C4-2B (cell line): ENCODE measurements around the gene RARRES2.

Experiments used
- H3K27ac ChIP-seq: fragments of 450-650 bp; 2 replicates; pipeline ENCODE4 v1.5.1; 2017
- ZFX ChIP-seq: fragments of 450-650 bp; IDR thresholded peaks from 2 replicates; pipeline ENCODE4 v1.6.1; 2017
- TF ChIP-seq, protein P1 (sequence below): fragments of 450-650 bp; conservative IDR thresholded peaks from 2 replicates; pipeline ENCODE4 v1.5.1; 2017; ENCODE audit warnings: mild to moderate bottlenecking

The RARRES2 gene

DNA sequence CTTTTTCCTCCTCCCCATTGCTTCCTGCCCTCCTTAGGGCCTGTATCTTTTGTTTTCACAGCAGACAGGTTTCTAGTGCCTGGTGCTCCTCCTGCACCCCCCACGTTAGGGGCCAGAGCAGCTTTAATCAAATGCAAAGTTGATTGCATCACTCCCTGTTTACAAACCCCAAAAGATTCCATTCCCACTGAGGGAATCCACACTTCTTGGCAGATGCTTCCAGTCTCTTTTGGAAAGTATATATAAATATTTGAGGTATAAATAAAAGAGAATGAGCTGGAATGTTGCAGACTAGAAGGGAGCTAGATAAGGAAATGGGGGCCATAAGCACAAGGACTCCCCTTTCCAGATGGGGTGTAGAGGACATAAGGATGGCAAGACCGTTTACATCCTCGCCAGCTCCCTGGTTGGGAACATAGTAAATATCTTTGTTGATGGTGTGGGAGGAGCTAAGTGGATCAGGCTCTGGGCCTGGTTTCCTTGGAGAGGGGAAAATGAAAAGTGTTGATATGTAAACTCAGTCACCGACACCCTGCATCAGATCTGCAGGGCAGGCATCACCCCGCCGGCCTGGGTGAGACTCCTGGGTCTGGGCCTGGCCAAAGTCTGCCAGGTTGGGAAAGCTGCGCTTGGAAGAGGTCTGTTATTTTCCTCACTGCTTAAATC, 6.2 kb downstream of the RARRES2 start:
- H3K27ac ChIP-seq: no peak overlapping the region

DNA sequence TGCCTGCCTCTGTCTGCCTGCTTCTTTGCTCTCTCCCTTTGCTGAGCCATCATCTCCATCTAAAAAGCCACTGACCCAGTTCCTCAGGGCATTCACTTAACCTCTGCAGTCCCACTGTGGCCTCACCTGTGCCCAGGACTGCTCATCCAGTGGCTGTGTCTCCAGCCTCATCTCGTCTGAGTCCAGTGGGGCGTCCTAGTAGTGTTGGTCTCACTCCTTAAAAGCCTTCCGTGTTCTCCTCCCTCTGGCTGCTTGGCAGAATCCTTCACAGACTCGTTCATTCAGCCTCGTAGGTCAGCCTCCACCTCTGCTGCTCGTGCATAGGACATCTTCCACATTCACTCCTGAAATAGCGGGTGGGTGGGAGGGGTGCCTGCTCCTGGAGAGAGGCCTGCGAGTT, 7.3 kb downstream of the RARRES2 start:
- no peak overlapping the region for H3K27ac ChIP-seq
- TF ChIP-seq, protein P1, sequence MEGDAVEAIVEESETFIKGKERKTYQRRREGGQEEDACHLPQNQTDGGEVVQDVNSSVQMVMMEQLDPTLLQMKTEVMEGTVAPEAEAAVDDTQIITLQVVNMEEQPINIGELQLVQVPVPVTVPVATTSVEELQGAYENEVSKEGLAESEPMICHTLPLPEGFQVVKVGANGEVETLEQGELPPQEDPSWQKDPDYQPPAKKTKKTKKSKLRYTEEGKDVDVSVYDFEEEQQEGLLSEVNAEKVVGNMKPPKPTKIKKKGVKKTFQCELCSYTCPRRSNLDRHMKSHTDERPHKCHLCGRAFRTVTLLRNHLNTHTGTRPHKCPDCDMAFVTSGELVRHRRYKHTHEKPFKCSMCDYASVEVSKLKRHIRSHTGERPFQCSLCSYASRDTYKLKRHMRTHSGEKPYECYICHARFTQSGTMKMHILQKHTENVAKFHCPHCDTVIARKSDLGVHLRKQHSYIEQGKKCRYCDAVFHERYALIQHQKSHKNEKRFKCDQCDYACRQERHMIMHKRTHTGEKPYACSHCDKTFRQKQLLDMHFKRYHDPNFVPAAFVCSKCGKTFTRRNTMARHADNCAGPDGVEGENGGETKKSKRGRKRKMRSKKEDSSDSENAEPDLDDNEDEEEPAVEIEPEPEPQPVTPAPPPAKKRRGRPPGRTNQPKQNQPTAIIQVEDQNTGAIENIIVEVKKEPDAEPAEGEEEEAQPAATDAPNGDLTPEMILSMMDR: no peak
- TF ChIP-seq ZFX: no peak

More for the DNA sequence above, 6.2 kb downstream of the RARRES2 start:
- no peak for TF ChIP-seq ZFX
- TF ChIP-seq, protein P1: no peak

DNA sequence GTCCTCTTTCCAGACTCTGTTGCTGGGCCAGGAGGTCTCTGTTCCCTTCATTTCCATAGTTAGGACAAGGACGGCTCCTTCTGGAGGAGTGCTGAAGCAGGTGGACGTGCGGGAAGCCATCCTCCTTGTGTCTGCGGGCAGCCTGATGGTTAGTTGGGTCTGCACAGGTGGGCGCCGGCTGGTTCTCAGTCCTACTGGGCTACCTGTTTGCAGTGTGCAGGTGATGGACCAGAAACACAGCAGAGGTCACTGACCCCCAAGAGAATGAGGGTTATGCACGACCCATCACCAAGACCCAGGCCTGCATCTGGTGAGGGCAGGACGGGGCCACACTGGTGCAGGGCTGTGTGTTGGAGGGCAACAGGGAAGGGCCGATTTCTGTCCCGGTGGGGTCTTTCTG, 7.8 kb downstream of the RARRES2 start:
- no peak for TF ChIP-seq ZFX
- TF ChIP-seq, protein P1: no peak
- no peak overlapping the region for H3K27ac ChIP-seq

DNA sequence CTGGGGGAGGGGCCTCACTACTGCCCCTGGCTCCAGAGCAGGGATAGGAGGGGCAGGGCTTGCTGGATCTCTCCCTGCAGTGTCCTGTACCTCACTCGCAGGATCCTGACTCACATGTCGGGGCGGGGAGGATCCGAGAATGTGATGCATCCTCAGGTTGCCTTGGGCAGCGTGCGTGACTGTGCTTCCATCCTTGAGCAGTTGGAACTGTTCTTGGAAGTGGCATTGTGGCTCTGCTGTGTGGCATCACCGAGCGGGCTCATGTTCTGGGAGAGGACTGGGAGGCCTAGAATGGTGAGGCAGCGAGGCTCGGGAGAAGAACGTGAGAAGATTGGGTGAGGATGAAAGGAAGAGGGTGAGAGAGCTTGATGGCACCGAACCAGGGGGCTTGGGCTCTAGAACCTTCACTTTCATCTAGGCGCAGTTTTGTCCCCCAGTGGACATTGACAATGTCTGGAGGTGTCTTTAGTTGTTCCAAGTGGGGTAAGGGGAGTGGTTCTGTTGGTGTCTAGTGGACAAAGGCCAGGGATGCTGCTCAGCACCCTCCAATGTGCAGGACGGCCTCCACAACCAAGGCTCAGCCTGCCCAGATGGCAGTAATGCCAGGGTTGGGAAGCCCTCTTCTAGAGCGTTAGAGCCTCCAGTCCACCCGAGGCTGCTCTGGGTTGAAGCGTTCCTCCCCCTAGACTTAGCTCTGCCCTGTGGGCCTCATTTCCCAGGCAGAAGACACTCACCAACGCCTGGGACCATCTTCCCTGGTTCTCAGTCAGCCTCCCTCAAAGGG, 8.4 kb downstream of the RARRES2 start:
- TF ChIP-seq ZFX: no peak
- TF ChIP-seq, protein P1: no peak

DNA sequence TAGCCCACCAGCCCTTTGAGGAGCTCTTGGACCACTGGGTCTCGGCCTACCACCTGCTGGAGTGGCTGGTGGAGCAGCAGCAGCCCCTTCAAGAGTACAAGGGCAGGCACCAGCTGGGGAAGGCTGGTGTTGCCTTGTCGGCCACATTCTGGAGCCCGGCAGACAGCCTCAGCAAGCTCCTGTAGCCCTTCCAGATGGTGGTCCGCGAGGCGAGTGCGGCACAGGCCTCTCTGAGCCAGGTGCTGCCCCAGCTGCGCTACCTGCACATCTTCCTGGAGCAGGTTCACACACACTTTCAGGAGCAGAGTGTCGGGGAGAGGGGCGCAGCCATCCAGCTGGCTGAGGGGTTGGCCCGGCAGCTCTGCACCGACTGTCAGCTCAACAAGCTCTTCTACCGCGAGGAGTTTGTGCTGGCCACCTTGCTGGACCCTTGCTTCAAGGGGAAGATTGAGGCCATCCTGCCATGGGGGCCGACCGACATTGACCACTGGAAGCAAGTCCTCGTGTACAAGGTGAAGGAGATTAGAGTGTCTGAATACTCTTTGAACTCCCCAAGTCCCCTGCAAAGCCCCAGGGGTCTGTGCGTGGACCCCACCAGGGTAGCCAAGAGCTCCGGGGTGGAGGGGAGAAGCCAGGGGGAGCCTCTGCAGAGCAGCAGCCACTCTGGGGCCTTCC, 11.1 kb downstream of the RARRES2 start:
- H3K27ac ChIP-seq: no peak overlapping the region
- TF ChIP-seq, protein P1: no peak
- TF ChIP-seq ZFX: no peak

More for the DNA sequence above, 8.4 kb downstream of the RARRES2 start:
- H3K27ac ChIP-seq: no peak overlapping the region

DNA sequence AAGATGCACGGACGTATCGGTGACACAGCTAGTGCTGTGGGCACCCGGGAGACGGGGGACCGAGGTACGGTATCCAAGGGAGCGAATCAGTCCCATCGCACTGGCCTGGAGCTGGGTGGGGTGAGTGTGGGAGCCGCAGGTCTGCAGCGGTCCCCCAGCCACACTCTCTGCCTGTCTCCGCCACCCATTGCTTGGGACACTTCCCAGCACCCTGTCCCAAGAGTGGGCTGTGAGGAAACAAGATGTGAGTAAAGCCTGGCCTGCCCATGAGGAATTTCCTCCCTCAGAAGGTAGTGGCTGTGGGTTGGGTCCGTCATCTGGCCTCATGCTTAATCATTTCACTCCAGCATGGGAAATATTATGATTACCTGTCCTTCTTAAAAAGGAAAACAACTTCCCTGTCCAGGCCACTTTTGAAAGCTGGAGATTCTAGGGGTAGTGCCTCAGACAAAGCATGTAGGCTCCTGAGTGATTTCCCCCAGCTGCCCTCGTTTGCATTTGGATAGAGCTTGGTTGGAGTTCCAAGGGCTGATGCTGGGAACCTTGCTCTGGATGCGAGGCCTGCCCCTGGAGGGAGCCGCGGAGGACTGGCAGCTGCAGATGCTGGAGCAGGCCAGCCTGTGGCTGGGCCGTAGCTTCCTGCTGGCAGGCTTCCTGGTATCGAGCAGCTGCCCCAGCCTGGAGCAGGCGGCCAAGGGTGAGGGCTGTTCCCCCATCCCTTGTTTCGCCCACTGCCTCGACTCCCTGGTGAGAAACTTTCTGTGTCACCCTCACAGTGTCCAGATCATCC, 11.9 kb downstream of the RARRES2 start:
- TF ChIP-seq ZFX: no peak
- TF ChIP-seq, protein P1: no peak
- no peak overlapping the region for H3K27ac ChIP-seq
